SK-N-SH (cell line): ENCODE data around the gene QSOX1.

Source experiments
- CHD2 ChIP-seq: fragments of 150-350 bp; IDR thresholded peaks from 2 replicates; pipeline ENCODE4 v1.6.1; 2018; ENCODE audit warnings: low read length; ENCODE audit not compliant: partially characterized antibody
- FOXM1 ChIP-seq: IDR thresholded peaks from 2 replicates; pipeline ENCODE4 v1.4.0; 2012; ENCODE audit warnings: low read depth, mild to moderate bottlenecking
- NRF1 ChIP-seq: IDR thresholded peaks from 2 replicates; pipeline ENCODE4 v1.6.1; 2012; ENCODE audit warnings: low read depth, mild to moderate bottlenecking, low read length
- TF ChIP-seq, protein P1 (sequence below): fragments of 200-600 bp; sonication (generic); IDR thresholded peaks from 2 replicates; pipeline ENCODE4 v1.6.1; 2017; ENCODE audit warnings: antibody characterized with exemption, mild to moderate bottlenecking, moderate library complexity

GRCh38 chr1:180136331-180136967 is 18.2 kb upstream of the QSOX1 start:
- no peak for TF ChIP-seq CHD2
- TF ChIP-seq, protein P1, sequence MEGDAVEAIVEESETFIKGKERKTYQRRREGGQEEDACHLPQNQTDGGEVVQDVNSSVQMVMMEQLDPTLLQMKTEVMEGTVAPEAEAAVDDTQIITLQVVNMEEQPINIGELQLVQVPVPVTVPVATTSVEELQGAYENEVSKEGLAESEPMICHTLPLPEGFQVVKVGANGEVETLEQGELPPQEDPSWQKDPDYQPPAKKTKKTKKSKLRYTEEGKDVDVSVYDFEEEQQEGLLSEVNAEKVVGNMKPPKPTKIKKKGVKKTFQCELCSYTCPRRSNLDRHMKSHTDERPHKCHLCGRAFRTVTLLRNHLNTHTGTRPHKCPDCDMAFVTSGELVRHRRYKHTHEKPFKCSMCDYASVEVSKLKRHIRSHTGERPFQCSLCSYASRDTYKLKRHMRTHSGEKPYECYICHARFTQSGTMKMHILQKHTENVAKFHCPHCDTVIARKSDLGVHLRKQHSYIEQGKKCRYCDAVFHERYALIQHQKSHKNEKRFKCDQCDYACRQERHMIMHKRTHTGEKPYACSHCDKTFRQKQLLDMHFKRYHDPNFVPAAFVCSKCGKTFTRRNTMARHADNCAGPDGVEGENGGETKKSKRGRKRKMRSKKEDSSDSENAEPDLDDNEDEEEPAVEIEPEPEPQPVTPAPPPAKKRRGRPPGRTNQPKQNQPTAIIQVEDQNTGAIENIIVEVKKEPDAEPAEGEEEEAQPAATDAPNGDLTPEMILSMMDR: no peak
- no peak for TF ChIP-seq NRF1
- TF ChIP-seq FOXM1: no peak
